ENCODE measurements around the gene MRPL10.

MRPL10 gene

GRCh38 chr17:47831003-47831933 is at the start of gene MRPL10, which contains the start of gene LRRC46:
TSS of gene MRPL10 (minus strand) at chr17:47831541. CDS start at chr17:47831511, 30 bp downstream.
TSS of gene LRRC46 (plus strand) at chr17:47831670. CDS start at chr17:47831990, 320 bp downstream.
- peak within 1 kb of the TSS; percentile 80 for H3K4me3 ChIP-seq (ENCODE audit: low read depth, low read length)
- TF ChIP-seq CTCF (IDR thresholded peaks at IDR 0.05; ENCODE audit: low read depth, low read length): no peak

GRCh38 chr17:47879776-47880454 is 48.6 kb upstream of the MRPL10 start:
- TF ChIP-seq CTCF (IDR thresholded peaks at IDR 0.05; ENCODE audit: low read depth, low read length): no peak
- H3K4me3 ChIP-seq (ENCODE audit: low read depth, low read length): no peak overlapping the region

- no peak overlapping the region for H3K4me3 ChIP-seq (ENCODE audit: low read depth, low read length)
- no peak for TF ChIP-seq CTCF (IDR thresholded peaks at IDR 0.05; ENCODE audit: low read depth, low read length)
Measured at GRCh38 chr17:47879028-47879585, 47.8 kb upstream of the MRPL10 start.

GRCh38 chr17:47878203-47879027 is 47.1 kb upstream of the MRPL10 start:
- no peak for TF ChIP-seq CTCF (IDR thresholded peaks at IDR 0.05; ENCODE audit: low read depth, low read length)
- H3K4me3 ChIP-seq (ENCODE audit: low read depth, low read length): no peak overlapping the region

GRCh38 chr17:47877368-47878034 is 46.2 kb upstream of the MRPL10 start:
- H3K4me3 ChIP-seq (ENCODE audit: low read depth, low read length): no peak overlapping the region
- no peak for TF ChIP-seq CTCF (IDR thresholded peaks at IDR 0.05; ENCODE audit: low read depth, low read length)

All from WI38 (cell line).